Vagina (tissue), 2 donors: ENCODE data around the gene ANKRD33. TPM values are rescaled to one million over a fixed set of nuclear protein-coding genes. Genes with fewer than 3 reads are reported as not detected.

Experiments
- DNase-seq, 2 donors: peaks; one replicate each; pipeline ENCODE4 v3.0.0-alpha.2; 2017; ENCODE audit errors: extremely low spot score in 2 of 2
- H3K27ac ChIP-seq: fragments of 200-600 bp; sonication (generic); one replicate; pipeline ENCODE4 v1.5.1; 2019
- H3K27me3 ChIP-seq: fragments of 200-600 bp; sonication (generic); one replicate; pipeline ENCODE4 v1.5.1; 2019
- H3K36me3 ChIP-seq, 2 donors: fragments of 200-600 bp; sonication (generic); one replicate each; pipeline ENCODE4 v1.5.1; 2017 to 2019
- H3K4me1 ChIP-seq: fragments of 200-600 bp; sonication (generic); one replicate; pipeline ENCODE4 v1.5.1; 2019
- H3K4me3 ChIP-seq, 2 donors: fragments of 200-600 bp; sonication (generic); 1 replicate in 1 of 2; 2 replicates in 1 of 2; pipeline ENCODE4 v1.5.1; 2016 to 2019
- H3K9me3 ChIP-seq: fragments of 200-600 bp; sonication (generic); one replicate; pipeline ENCODE4 v1.5.1; 2019
- POLR2A ChIP-seq, 2 donors: fragments of 450-650 bp; IDR thresholded peaks; one replicate each; pipeline ENCODE4 v1.6.1; 2017; ENCODE audit warnings: antibody characterized with exemption in 2 of 2, mild to moderate bottlenecking in 2 of 2, moderate library complexity in 2 of 2
- POLR2AphosphoS5 ChIP-seq, 2 donors: sonication (generic); formaldehyde crosslinking; IDR thresholded peaks; one replicate each; pipeline ENCODE4 v1.9.0; 2017; ENCODE audit warnings: antibody characterized with exemption in 2 of 2, mild to moderate bottlenecking in 2 of 2, low read depth in 1 of 2; ENCODE audit not compliant: insufficient read depth in 1 of 2
- intact Hi-C: fragments of 100-400 bp; cut with DNase I; formaldehyde crosslinking; loops from one replicate; pipeline ENCODE4 v1.15.1; 2023
- total RNA-seq: library from RNA; depleted of rRNA; stranded (reverse); fragments of >200 nt; gene quantifications from one replicate; pipeline ENCODE4 v1.2.3, GENCODE V29; 2016
- TF ChIP-seq, protein P1 (sequence below), 3 experiments: fragments of 450-650 bp in 2 of 3; fragments of 200-600 bp in 1 of 3; sonication (generic) in 1 of 3; IDR thresholded peaks; one replicate each; pipeline ENCODE4 v1.5.1; 2017 to 2019; ENCODE audit warnings: antibody characterized with exemption in 3 of 3, mild to moderate bottlenecking in 2 of 3, moderate library complexity in 2 of 3

Gene ANKRD33
- total RNA-seq, 1 donor from 2014 or later: not detected

DNA sequence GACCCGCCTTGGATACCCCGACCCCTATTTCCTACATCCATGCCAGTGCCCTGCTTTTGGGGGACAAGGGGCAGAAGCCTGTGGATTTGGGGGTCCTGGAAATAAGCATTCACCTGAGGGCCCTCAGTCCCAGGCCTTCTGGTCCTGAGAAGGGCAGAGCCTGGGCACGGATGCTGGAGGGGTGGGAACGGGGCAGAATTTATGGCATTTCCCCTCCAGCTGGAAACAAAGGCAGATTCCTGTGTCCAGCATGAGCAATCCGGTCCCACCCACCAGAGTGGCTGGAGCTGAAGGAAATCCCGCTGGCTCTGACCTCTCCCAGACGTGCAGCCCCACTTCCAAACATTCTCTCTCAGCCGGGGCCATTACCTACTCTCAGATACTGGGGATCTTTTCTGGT, 9.3 kb downstream of the ANKRD33 start:
- TF ChIP-seq POLR2AphosphoS5 (IDR thresholded peaks at IDR 0.05; ENCODE audit: insufficient read depth in 1 of 2, low read depth in 1 of 2) (no peak), POLR2A (IDR thresholded peaks at IDR 0.05) (no peak)
- intact Hi-C loops: no loop called here

DNA sequence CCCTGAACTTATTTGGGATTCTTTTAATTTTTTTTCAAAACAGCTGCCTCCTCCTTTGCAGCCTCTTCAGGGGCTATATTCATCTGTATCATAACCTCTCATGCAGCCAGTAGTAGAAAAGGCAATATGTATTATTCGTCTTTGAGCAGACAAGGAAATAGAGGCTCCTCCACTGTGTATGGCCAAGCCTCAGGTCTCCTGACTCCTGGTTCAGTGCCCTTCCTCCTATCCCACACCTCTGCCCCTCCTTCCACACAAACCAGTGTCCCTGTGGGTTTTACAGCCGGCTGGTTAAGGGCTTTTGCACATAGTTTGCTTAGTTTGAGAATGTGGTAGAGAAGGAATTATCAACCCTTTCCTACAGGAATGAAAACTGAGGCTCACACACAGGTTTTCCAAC, 10.6 kb downstream of the ANKRD33 start:
- no peak overlapping the region for H3K4me3 ChIP-seq
- no peak overlapping the region for H3K27ac ChIP-seq
- H3K9me3 ChIP-seq: no peaks in the 10 kb centered on the region
- no peaks in the 10 kb centered on the region for H3K36me3 ChIP-seq
- intact Hi-C loops: no loop called here
- H3K4me1 ChIP-seq: no peaks in the 10 kb centered on the region
- DNase-seq: no peak
- H3K27me3 ChIP-seq: no peaks in the 10 kb centered on the region
- TF ChIP-seq POLR2AphosphoS5 (IDR thresholded peaks at IDR 0.05; ENCODE audit: insufficient read depth in 1 of 2, low read depth in 1 of 2) (no peak), POLR2A (IDR thresholded peaks at IDR 0.05) (no peak)
- TF ChIP-seq, protein P1, sequence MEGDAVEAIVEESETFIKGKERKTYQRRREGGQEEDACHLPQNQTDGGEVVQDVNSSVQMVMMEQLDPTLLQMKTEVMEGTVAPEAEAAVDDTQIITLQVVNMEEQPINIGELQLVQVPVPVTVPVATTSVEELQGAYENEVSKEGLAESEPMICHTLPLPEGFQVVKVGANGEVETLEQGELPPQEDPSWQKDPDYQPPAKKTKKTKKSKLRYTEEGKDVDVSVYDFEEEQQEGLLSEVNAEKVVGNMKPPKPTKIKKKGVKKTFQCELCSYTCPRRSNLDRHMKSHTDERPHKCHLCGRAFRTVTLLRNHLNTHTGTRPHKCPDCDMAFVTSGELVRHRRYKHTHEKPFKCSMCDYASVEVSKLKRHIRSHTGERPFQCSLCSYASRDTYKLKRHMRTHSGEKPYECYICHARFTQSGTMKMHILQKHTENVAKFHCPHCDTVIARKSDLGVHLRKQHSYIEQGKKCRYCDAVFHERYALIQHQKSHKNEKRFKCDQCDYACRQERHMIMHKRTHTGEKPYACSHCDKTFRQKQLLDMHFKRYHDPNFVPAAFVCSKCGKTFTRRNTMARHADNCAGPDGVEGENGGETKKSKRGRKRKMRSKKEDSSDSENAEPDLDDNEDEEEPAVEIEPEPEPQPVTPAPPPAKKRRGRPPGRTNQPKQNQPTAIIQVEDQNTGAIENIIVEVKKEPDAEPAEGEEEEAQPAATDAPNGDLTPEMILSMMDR (IDR thresholded peaks at IDR 0.05): no peak

More for the DNA sequence above, 9.3 kb downstream of the ANKRD33 start:
- H3K36me3 ChIP-seq: no peaks in the 10 kb centered on the region
- no peaks in the 10 kb centered on the region for H3K4me1 ChIP-seq
- H3K27ac ChIP-seq: no peak overlapping the region
- H3K9me3 ChIP-seq: no peaks in the 10 kb centered on the region
- no peak overlapping the region for H3K4me3 ChIP-seq
- DNase-seq: no peak
- no peaks in the 10 kb centered on the region for H3K27me3 ChIP-seq

DNA sequence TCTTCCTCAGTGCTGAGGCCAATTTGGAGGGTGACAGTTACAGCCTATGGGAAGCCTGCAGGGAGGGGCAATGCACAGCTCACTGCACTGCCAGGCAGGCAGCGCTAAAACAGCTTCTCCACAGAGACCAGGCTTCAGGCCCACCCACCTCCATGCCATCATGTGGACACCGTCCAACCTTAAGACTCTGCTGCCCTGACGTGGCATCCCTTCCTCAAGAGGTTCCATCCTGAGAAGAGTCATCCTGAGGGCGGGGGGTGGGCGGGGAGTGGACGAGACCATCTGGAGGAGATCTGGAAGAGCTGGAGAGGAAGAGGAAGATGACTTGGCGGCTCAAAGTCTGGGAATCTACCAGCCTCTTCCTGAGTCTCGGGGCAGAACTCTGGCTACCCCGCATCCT, 11.0 kb downstream of the ANKRD33 start:
- no peaks in the 10 kb centered on the region for H3K4me1 ChIP-seq
- H3K9me3 ChIP-seq: no peaks in the 10 kb centered on the region
- no peak for DNase-seq
- H3K27ac ChIP-seq: no peak overlapping the region
- intact Hi-C loops: no loop called here
- H3K4me3 ChIP-seq: no peak overlapping the region
- no peaks in the 10 kb centered on the region for H3K27me3 ChIP-seq
- H3K36me3 ChIP-seq: no peaks in the 10 kb centered on the region
- TF ChIP-seq, protein P1 (IDR thresholded peaks at IDR 0.05): no peak
- TF ChIP-seq POLR2AphosphoS5 (IDR thresholded peaks at IDR 0.05; ENCODE audit: insufficient read depth in 1 of 2, low read depth in 1 of 2) (no peak), POLR2A (IDR thresholded peaks at IDR 0.05) (no peak)

DNA sequence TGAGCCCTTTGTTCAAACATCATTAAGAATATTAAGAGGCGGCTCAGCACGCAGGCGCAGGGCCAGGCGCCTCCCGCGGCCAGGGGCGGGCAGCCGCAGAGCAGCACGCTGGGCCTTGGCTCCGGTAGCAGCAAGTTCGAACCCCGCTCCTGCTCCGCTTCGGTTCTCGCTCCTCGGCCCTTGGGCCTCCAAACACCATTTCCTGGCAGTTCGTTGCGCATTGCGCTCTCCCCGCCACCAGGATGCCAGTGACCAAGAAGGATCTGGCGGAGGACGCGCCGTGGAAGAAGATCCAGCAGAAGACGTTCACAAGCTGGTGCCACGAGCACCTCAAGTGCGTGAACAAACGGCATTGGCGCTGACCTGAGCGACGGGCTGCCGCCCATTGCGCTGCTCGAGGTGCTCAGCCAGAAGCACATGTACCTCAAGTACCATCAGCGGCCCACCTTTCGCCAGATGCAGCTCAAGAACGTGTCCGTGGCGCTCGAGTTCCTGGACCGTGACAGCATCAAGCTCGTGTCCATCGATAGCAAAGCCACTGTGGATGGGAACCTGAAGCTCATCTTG, 12.5 kb downstream of the ANKRD33 start:
- no peak for DNase-seq

DNA sequence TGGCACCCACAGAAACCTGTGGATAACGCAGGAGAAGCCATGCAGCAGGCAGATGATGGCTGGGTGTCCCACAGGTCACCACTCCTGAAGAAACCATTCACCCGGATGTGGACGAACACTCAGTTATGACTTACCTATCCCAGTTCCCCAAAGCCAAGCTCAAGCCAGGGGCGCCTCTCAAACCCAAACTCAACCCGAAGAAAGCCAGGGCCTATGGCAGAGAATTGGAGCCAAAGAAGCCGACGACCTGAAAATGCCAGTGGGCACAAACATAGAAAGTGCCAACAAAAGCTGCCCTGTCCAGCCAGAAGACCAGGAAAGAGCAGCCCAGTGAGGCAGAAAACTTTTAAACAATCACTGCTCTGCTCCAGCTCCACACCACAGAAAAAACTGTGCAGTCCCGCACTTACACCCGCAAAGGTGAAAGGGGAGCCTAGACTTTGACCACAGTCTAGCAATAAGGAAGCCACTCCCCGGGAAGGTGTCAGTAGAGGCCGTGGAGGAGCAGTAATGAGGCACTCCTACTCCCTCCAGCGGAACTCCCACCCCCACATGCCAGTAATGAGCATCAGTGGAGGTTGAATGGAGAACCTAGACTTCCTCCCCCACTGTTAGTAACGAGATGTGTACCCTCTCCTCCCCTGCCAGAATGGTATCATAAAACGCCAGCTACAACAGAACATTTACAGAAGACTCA, 13.4 kb downstream of the ANKRD33 start:
- intact Hi-C loops: no loop called here
- H3K4me1 ChIP-seq: peaks cover 20% of the 10 kb centered on the region
- no peak for DNase-seq

More for the DNA sequence above, 12.5 kb downstream of the ANKRD33 start:
- Histone ChIP-seq H3K27me3 (no peaks in the 10 kb centered on the region), H3K27ac (no peak overlapping the region), H3K4me1 (peaks cover 11% of the 10 kb centered on the region), H3K4me3 (no peak overlapping the region), H3K9me3 (no peaks in the 10 kb centered on the region), H3K36me3 (no peaks in the 10 kb centered on the region)
- intact Hi-C loops: no loop called here
- TF ChIP-seq, protein P1 (IDR thresholded peaks at IDR 0.05): no peak
- TF ChIP-seq POLR2AphosphoS5 (IDR thresholded peaks at IDR 0.05; ENCODE audit: insufficient read depth in 1 of 2, low read depth in 1 of 2) (no peak), POLR2A (IDR thresholded peaks at IDR 0.05) (no peak)

More for the DNA sequence above, 13.4 kb downstream of the ANKRD33 start:
- H3K27me3 ChIP-seq: no peaks in the 10 kb centered on the region
- H3K27ac ChIP-seq: no peak overlapping the region
- no peak overlapping the region for H3K4me3 ChIP-seq
- H3K9me3 ChIP-seq: no peaks in the 10 kb centered on the region
- no peaks in the 10 kb centered on the region for H3K36me3 ChIP-seq
- TF ChIP-seq POLR2A (IDR thresholded peaks at IDR 0.05) (no peak), POLR2AphosphoS5 (IDR thresholded peaks at IDR 0.05; ENCODE audit: insufficient read depth in 1 of 2, low read depth in 1 of 2) (no peak)
- TF ChIP-seq, protein P1 (IDR thresholded peaks at IDR 0.05): no peak
